IPS-18a (cell line): ENCODE data around the gene PCDHGB7.
"Not testable (repeated sequence)": the region's sequence is repeated elsewhere in the genome, so short reads cannot be mapped to it uniquely, and the experiment has no call there.

ENCODE experiments used
- H3K27ac ChIP-seq: one replicate; pipeline ENCODE4 v1.5.1; 2013; ENCODE audit warnings: low read length
- H3K27me3 ChIP-seq: one replicate; pipeline ENCODE4 v1.6.1; 2013; ENCODE audit warnings: mild to moderate bottlenecking, low read length; ENCODE audit not compliant: control insufficient read depth, insufficient read depth
- H3K36me3 ChIP-seq: one replicate; pipeline ENCODE4 v1.6.1; 2013; ENCODE audit warnings: low read depth, low read length; ENCODE audit not compliant: control insufficient read depth
- H3K4me1 ChIP-seq: one replicate; pipeline ENCODE4 v1.6.1; 2013; ENCODE audit warnings: low read depth, low read length; ENCODE audit not compliant: control insufficient read depth
- H3K4me3 ChIP-seq: one replicate; pipeline ENCODE4 v1.5.1; 2013; ENCODE audit warnings: low read length
- H3K9ac ChIP-seq: one replicate; pipeline ENCODE4 v1.6.1; 2013; ENCODE audit warnings: mild to moderate bottlenecking, low read length, moderate library complexity
- H3K9me3 ChIP-seq: one replicate; pipeline ENCODE4 v1.6.1; 2013; ENCODE audit warnings: low read depth, low read length; ENCODE audit not compliant: control insufficient read depth

The PCDHGB7 gene

GRCh38 chr5:141387557-141388311 is 29.7 kb upstream of the PCDHGB7 start, which contains the start of gene PCDHGB4:
PCDHGB4 (plus strand) TSS chr5:141387698; CDS start chr5:141387885, 187 bp downstream.
- not testable (repeated sequence) for H3K4me3 ChIP-seq

DNA sequence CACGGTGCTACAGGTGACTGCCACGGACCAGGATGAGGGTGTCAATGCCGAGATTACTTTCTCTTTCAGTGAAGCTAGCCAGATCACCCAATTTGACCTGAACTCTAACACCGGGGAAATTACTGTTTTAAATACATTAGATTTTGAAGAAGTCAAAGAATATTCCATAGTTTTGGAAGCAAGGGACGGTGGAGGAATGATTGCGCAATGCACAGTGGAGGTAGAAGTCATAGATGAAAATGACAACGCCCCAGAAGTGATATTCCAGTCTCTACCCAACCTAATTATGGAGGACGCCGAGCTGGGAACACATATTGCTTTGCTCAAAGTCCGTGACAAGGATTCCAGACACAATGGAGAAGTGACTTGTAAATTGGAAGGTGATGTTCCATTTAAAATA is 28.8 kb upstream of the PCDHGB7 start:
- H3K4me3 ChIP-seq = no peak overlapping the region

More at GRCh38 chr5:141387557-141388311, 29.7 kb upstream of the PCDHGB7 start, which contains the start of gene PCDHGB4:
- H3K4me1 ChIP-seq, H3K27ac ChIP-seq, H3K36me3 ChIP-seq, H3K9ac ChIP-seq, H3K27me3 ChIP-seq: not testable (repeated sequence)
- H3K9me3 ChIP-seq = peaks cover 49% of the 10 kb centered on the region

GRCh38 chr5:141389153-141390042 is 28.1 kb upstream of the PCDHGB7 start:
- no peak overlapping the region for H3K4me3 ChIP-seq
- H3K9ac ChIP-seq = no peak overlapping the region
- H3K27me3 ChIP-seq = no peaks in the 10 kb centered on the region
- H3K4me1 ChIP-seq = no peaks in the 10 kb centered on the region
- peaks cover 40% of the 10 kb centered on the region for H3K9me3 ChIP-seq
- no peak overlapping the region for H3K27ac ChIP-seq
- no peaks in the 10 kb centered on the region for H3K36me3 ChIP-seq

More for the DNA sequence above, 28.8 kb upstream of the PCDHGB7 start:
- H3K27ac ChIP-seq = no peak overlapping the region
- H3K27me3 ChIP-seq = no peaks in the 10 kb centered on the region
- H3K9ac ChIP-seq = no peak overlapping the region
- H3K36me3 ChIP-seq = no peaks in the 10 kb centered on the region
- no peaks in the 10 kb centered on the region for H3K4me1 ChIP-seq
- peaks cover 40% of the 10 kb centered on the region for H3K9me3 ChIP-seq

GRCh38 chr5:141392429-141393198 is 24.9 kb upstream of the PCDHGB7 start, which contains the start of gene PCDHGA8:
PCDHGA8 (plus strand) TSS chr5:141392633; CDS start chr5:141392814, 181 bp downstream.
- Histone ChIP-seq H3K36me3 (no peaks in the 10 kb centered on the region), H3K27me3 (no peaks in the 10 kb centered on the region), H3K27ac (no peak within 1 kb of the TSS), H3K4me1 (no peaks in the 10 kb centered on the region), H3K9ac (no peak within 1 kb of the TSS), H3K9me3 (peaks cover 34% of the 10 kb centered on the region), H3K4me3 (no peak within 1 kb of the TSS)

DNA sequence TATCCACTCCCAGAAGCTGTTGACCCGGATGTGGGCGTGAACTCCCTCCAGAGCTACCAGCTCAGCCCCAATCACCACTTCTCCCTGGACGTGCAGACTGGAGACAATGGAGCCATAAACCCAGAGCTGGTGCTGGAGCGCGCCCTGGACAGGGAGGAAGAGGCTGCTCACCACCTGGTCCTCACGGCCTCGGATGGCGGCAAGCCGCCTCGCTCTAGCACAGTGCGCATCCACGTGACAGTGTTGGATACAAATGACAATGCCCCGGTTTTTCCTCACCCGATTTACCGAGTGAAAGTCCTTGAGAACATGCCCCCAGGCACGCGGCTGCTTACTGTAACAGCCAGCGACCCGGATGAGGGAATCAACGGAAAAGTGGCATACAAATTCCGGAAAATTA is 24.2 kb upstream of the PCDHGB7 start:
- no peak overlapping the region for H3K9ac ChIP-seq
- no peaks in the 10 kb centered on the region for H3K36me3 ChIP-seq
- no peaks in the 10 kb centered on the region for H3K27me3 ChIP-seq
- H3K4me3 ChIP-seq = no peak overlapping the region
- H3K27ac ChIP-seq = no peak overlapping the region
- no peaks in the 10 kb centered on the region for H3K4me1 ChIP-seq
- H3K9me3 ChIP-seq = peaks cover 33% of the 10 kb centered on the region

DNA sequence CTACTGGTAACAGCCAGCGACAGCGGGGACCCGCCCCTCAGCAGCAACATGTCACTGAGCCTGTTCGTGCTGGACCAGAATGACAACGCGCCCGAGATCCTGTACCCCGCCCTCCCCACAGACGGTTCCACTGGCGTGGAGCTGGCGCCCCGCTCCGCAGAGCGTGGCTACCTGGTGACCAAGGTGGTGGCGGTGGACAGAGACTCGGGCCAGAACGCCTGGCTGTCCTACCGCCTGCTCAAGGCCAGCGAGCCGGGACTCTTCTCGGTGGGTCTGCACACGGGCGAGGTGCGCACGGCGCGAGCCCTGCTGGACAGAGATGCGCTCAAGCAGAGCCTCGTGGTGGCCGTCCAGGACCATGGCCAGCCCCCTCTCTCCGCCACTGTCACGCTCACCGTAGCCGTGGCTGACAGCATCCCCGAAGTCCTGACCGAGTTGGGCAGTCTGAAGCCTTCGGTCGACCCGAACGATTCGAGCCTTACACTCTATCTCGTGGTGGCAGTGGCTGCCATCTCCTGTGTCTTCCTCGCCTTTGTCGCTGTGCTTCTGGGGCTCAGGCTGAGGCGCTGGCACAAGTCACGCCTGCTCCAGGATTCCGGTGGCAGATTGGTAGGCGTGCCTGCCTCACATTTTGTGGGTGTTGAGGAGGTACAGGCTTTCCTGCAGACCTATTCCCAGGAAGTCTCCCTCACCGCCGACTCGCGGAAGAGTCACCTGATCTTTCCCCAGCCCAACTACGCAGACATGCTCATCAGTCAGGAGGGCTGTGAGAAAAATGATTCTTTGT is 22.9 kb upstream of the PCDHGB7 start:
- not testable (repeated sequence) for H3K27ac ChIP-seq, H3K9ac ChIP-seq, H3K27me3 ChIP-seq, H3K4me1 ChIP-seq, H3K36me3 ChIP-seq, H3K4me3 ChIP-seq
- peaks cover 34% of the 10 kb centered on the region for H3K9me3 ChIP-seq

GRCh38 chr5:141397756-141398551 is 19.5 kb upstream of the PCDHGB7 start, which contains the start of gene PCDHGB5:
PCDHGB5 (plus strand) TSS chr5:141397947; CDS start chr5:141398128, 181 bp downstream.
- H3K36me3 ChIP-seq = not testable (repeated sequence)

DNA sequence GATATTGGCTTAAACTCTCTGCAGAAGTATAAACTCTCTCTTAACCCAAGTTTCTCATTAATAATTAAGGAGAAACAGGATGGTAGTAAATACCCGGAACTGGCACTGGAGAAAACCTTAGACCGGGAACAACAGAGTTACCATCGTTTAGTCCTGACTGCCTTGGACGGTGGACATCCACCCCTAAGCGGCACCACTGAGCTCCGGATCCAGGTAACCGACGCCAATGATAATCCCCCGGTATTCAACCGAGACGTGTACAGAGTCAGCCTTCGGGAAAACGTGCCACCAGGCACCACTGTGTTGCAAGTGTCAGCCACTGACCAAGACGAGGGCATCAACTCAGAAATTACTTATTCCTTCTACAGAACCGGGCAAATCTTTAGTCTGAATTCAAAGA is 18.9 kb upstream of the PCDHGB7 start:
- H3K36me3 ChIP-seq = no peaks in the 10 kb centered on the region
- no peaks in the 10 kb centered on the region for H3K4me1 ChIP-seq
- H3K9me3 ChIP-seq = peaks cover 24% of the 10 kb centered on the region
- H3K4me3 ChIP-seq = no peak overlapping the region
- no peak overlapping the region for H3K27ac ChIP-seq
- H3K9ac ChIP-seq = no peak overlapping the region
- H3K27me3 ChIP-seq = no peaks in the 10 kb centered on the region

More at GRCh38 chr5:141397756-141398551, 19.5 kb upstream of the PCDHGB7 start, which contains the start of gene PCDHGB5:
- not testable (repeated sequence) for H3K4me3 ChIP-seq, H3K4me1 ChIP-seq, H3K27ac ChIP-seq, H3K9ac ChIP-seq, H3K27me3 ChIP-seq
- H3K9me3 ChIP-seq = peaks cover 24% of the 10 kb centered on the region

- H3K4me1 ChIP-seq = no peaks in the 10 kb centered on the region
- H3K9me3 ChIP-seq = peaks cover 19% of the 10 kb centered on the region
- H3K4me3 ChIP-seq = no peak overlapping the region
- H3K27me3 ChIP-seq = no peaks in the 10 kb centered on the region
- H3K9ac ChIP-seq = no peak overlapping the region
- H3K27ac ChIP-seq = no peak overlapping the region
- no peaks in the 10 kb centered on the region for H3K36me3 ChIP-seq
These were observed 17.8 kb upstream of the PCDHGB7 start for GRCh38 chr5:141399555-141400258.
